SK-N-SH (cell line): ENCODE measurements around the gene TRIM62. TPM values are rescaled to one million over a fixed set of nuclear protein-coding genes. Genes with fewer than 3 reads are reported as not detected.

Experiments
- CTCF ChIA-PET: fragments of 300-600, 350-600 bp; formaldehyde crosslinking; extraction: SDS; loops from one replicate; lab custom pipeline; 2021; lab: Yijun Ruan, JAX
- POLR2A ChIA-PET: fragments of 350-600 bp; sonication (Branson Sonifier 250); formaldehyde crosslinking; extraction: SDS; loops from one replicate; lab custom pipeline; 2020; ENCODE audit warnings: antibody characterized with exemption, inconsistent platforms; lab: Yijun Ruan, JAX
- DNase-seq: peaks from one replicate; pipeline ENCODE4 v3.0.0; 2012
- H2AFZ ChIP-seq: fragments of 200-600 bp; sonication (generic); 2 replicates; pipeline ENCODE4 v1.8.1; 2016; ENCODE audit warnings: antibody characterized with exemption, mild to moderate bottlenecking, low read depth
- H3F3A ChIP-seq: fragments of 200-600 bp; sonication (generic); replicated peaks from 2 replicates; pipeline ENCODE3; 2016; ENCODE audit warnings: antibody characterized with exemption, mild to moderate bottlenecking; ENCODE audit not compliant: insufficient read depth
- H3K27ac ChIP-seq, 2 experiments: fragments of 200-500 bp in 1 of 2; fragments of 200-600 bp in 1 of 2; sonication (Bioruptor generic) in 1 of 2; sonication (generic), shearing (Covaris generic) in 1 of 2; 2 replicates each; pipeline versions ENCODE4 v1.5.1 to v1.6.1; 2014 to 2016; ENCODE audit warnings: low read depth in 2 of 2, inconsistent platforms in 1 of 2, low read length in 1 of 2, mild to moderate bottlenecking in 1 of 2, mixed read lengths in 1 of 2
- H3K27me3 ChIP-seq: fragments of 200-600 bp; sonication (generic), shearing (Covaris generic); 2 replicates; pipeline ENCODE4 v1.6.1; 2016; ENCODE audit warnings: mixed run types; ENCODE audit not compliant: insufficient read depth
- H3K36me3 ChIP-seq, 2 experiments: fragments of 200-500 bp in 1 of 2; fragments of 200-600 bp in 1 of 2; sonication (Bioruptor generic) in 1 of 2; sonication (generic) in 1 of 2; replicated peaks in 1 of 2; 2 replicates each; pipeline versions ENCODE3 to v1.5.1; 2014 to 2016; ENCODE audit warnings: low read length in 1 of 2, mild to moderate bottlenecking in 1 of 2; ENCODE audit not compliant: insufficient read depth in 2 of 2, control insufficient read depth in 1 of 2
- H3K4me1 ChIP-seq, 2 experiments: fragments of 200-500 bp in 1 of 2; fragments of 200-600 bp in 1 of 2; sonication (Bioruptor generic) in 1 of 2; sonication (generic), shearing (Covaris generic) in 1 of 2; 2 replicates each; pipeline versions ENCODE4 v1.5.1 to v1.6.1; 2014 to 2016; ENCODE audit warnings: low read depth in 1 of 2, low read length in 1 of 2, mixed run types in 1 of 2; ENCODE audit not compliant: insufficient read depth in 2 of 2, control insufficient read depth in 1 of 2
- H3K4me2 ChIP-seq: fragments of 200-600 bp; sonication (generic), shearing (Covaris generic); 2 replicates; pipeline ENCODE4 v1.6.1; 2017; ENCODE audit warnings: mixed run types
- H3K4me3 ChIP-seq, 2 experiments: fragments of 200-500 bp in 1 of 2; fragments of 200-600 bp in 1 of 2; sonication (Bioruptor generic) in 1 of 2; sonication (generic), shearing (Covaris generic) in 1 of 2; 2 replicates each; pipeline versions ENCODE4 v1.5.1 to v1.8.1; 2014 to 2016; ENCODE audit warnings: low read depth in 2 of 2, inconsistent platforms in 1 of 2, low read length in 1 of 2, mild to moderate bottlenecking in 1 of 2, mixed read lengths in 1 of 2, moderate library complexity in 1 of 2
- H3K79me2 ChIP-seq: fragments of 200-600 bp; sonication (generic); 2 replicates; pipeline ENCODE4 v1.8.1; 2017; ENCODE audit warnings: mild to moderate bottlenecking; ENCODE audit not compliant: insufficient read depth
- H3K9ac ChIP-seq: fragments of 200-600 bp; sonication (generic); 2 replicates; pipeline ENCODE4 v1.6.1; 2017; ENCODE audit warnings: mixed run types
- H3K9me2 ChIP-seq: fragments of 200-600 bp; sonication (generic); 2 replicates; pipeline ENCODE4 v1.6.1; 2017; ENCODE audit warnings: mixed run types
- H3K9me3 ChIP-seq: fragments of 200-600 bp; sonication (generic); 2 replicates; pipeline ENCODE4 v1.6.1; 2017; ENCODE audit warnings: mixed run types, mild to moderate bottlenecking, moderate library complexity
- H4K20me1 ChIP-seq: fragments of 200-600 bp; sonication (generic); 2 replicates; pipeline ENCODE4 v1.6.1; 2017; ENCODE audit warnings: mild to moderate bottlenecking, mixed run types; ENCODE audit not compliant: insufficient read depth
- CHD2 ChIP-seq: fragments of 150-350 bp; IDR thresholded peaks from 2 replicates; pipeline ENCODE4 v1.6.1; 2018; ENCODE audit warnings: low read length; ENCODE audit not compliant: partially characterized antibody
- CTCF ChIP-seq: fragments of 200-600 bp; sonication (generic); IDR thresholded peaks from 2 replicates; pipeline ENCODE4 v1.6.1; 2017; ENCODE audit warnings: antibody characterized with exemption, mild to moderate bottlenecking, moderate library complexity
- ELF1 ChIP-seq: IDR thresholded peaks from 2 replicates; pipeline ENCODE4 v1.4.0; 2012
- FOXM1 ChIP-seq: IDR thresholded peaks from 2 replicates; pipeline ENCODE4 v1.4.0; 2012; ENCODE audit warnings: low read depth, mild to moderate bottlenecking
- GABPA ChIP-seq: IDR thresholded peaks from 2 replicates; pipeline ENCODE4 v1.4.0; 2012; ENCODE audit warnings: low read depth, mild to moderate bottlenecking
- GATA2 ChIP-seq: sonication (generic); formaldehyde crosslinking; IDR thresholded peaks from 2 replicates; pipeline ENCODE4 v1.5.0; 2020; ENCODE audit warnings: mild to moderate bottlenecking, missing genetic modification reagents
- MAX ChIP-seq: IDR thresholded peaks from 2 replicates; pipeline ENCODE4 v1.4.0; 2012; ENCODE audit warnings: low read depth
- MXI1 ChIP-seq: IDR thresholded peaks from 2 replicates; pipeline ENCODE4 v1.6.1; 2012; ENCODE audit warnings: mild to moderate bottlenecking, low read depth, low read length, improper control_type of control experiment
- NFIC ChIP-seq: IDR thresholded peaks from 2 replicates; pipeline ENCODE4 v1.4.0; 2012; ENCODE audit warnings: borderline replicate concordance
- PBX3 ChIP-seq: IDR thresholded peaks from 2 replicates; pipeline ENCODE4; 2012
- POLR2AphosphoS5 ChIP-seq: IDR thresholded peaks from 2 replicates; pipeline ENCODE4 v1.6.1; 2012; ENCODE audit warnings: low read depth, low read length
- SMC3 ChIP-seq: IDR thresholded peaks from 2 replicates; pipeline ENCODE4 v1.6.1; 2012; ENCODE audit warnings: low read depth, low read length, improper control_type of control experiment
- TAF1 ChIP-seq: IDR thresholded peaks from 2 replicates; pipeline ENCODE4 v1.6.1; 2012; ENCODE audit warnings: low read depth, mild to moderate bottlenecking, low read length, moderate library complexity, borderline replicate concordance
- TCF12 ChIP-seq: IDR thresholded peaks from 2 replicates; pipeline ENCODE4 v1.4.0; 2012
- WGBS: methylation state at CpG from one replicate; pipeline ENCODE4 v1.1.6; 2017; ENCODE audit warnings: low lambda C conversion rate; 5-methylcytosine and 5-hydroxymethylcytosine counted together
- polyA plus RNA-seq, 3 experiments: library from polyadenylated mRNA; depleted of rRNA; stranded (reverse); fragments of >200 nt; gene quantifications; 2 replicates each; pipeline ENCODE4 v1.2.3, GENCODE V29; 2012

The TRIM62 gene
- polyA plus RNA-seq, 1 of the 3 experiments (the other 2 are of a cell fraction): 4.4 TPM

GRCh38 chr1:33123266-33123665 lies 58.6 kb downstream of the TRIM62 start:
- Histone ChIP-seq H3K4me1 (peaks cover 2 to 11% of the 10 kb centered on the region in 2 experiments; a peak in 3 of 4 replicates), H3K27ac (no peak overlapping the region), H3F3A (peaks cover 5% of the 10 kb centered on the region), H3K79me2 (peaks cover 16% of the 10 kb centered on the region), H3K4me2 (no peak overlapping the region), H3K9me3 (no peaks in the 10 kb centered on the region), H2AFZ (no peak overlapping the region), H3K4me3 (no peak overlapping the region), H3K9ac (no peak overlapping the region), H4K20me1 (no peaks in the 10 kb centered on the region), H3K36me3 (no peaks in the 10 kb centered on the region), H3K9me2 (no peaks in the 10 kb centered on the region), H3K27me3 (no peaks in the 10 kb centered on the region)
- WGBS: 68% methylated on average over 3 of the region's 3 CpGs
- no peak for TF ChIP-seq MAX
- no peak for TF ChIP-seq NFIC
- no peak for TF ChIP-seq GATA2 (CRISPR knock-in tag)
- no peak for TF ChIP-seq ELF1
- no peak for TF ChIP-seq TAF1
- TF ChIP-seq GABPA: no peak
- no peak for TF ChIP-seq CTCF
- TF ChIP-seq TCF12: no peak
- TF ChIP-seq SMC3: no peak
- no peak for TF ChIP-seq PBX3
- CTCF ChIA-PET: interaction anchor here (0.9 to 2.7 kb wide), 3 partner anchors 10 to 247 kb away, joined by 3 to 9 read pairs (median 3); no protein-coding TSS in a partner anchor
- POLR2A ChIA-PET: no interaction called here
- DNase-seq: no peak

- Histone ChIP-seq H3F3A (peaks cover 2% of the 10 kb centered on the region), H3K4me2 (no peak overlapping the region), H3K4me1 (peaks cover 0 to 8% of the 10 kb centered on the region in 2 experiments; a peak in 1 of 4 replicates), H3K36me3 (no peaks in the 10 kb centered on the region), H3K9me2 (no peaks in the 10 kb centered on the region), H3K4me3 (no peak overlapping the region), H3K79me2 (peaks cover 14% of the 10 kb centered on the region), H3K27ac (no peak overlapping the region), H3K9me3 (no peaks in the 10 kb centered on the region), H4K20me1 (no peaks in the 10 kb centered on the region), H2AFZ (no peak overlapping the region), H3K27me3 (no peaks in the 10 kb centered on the region), H3K9ac (no peak overlapping the region)
- DNase-seq: no peak
- no peak for TF ChIP-seq POLR2AphosphoS5
- no peak for TF ChIP-seq TAF1
- no peak for TF ChIP-seq NFIC
- no peak for TF ChIP-seq MXI1
- TF ChIP-seq GABPA: no peak
- TF ChIP-seq CHD2: no peak
- no peak for TF ChIP-seq FOXM1
- POLR2A ChIA-PET: no interaction called here
- WGBS: 89% methylated on average over 7 of the region's 7 CpGs
- CTCF ChIA-PET: interaction anchor here (1.1 to 2.7 kb wide), 4 partner anchors 9 to 246 kb away, joined by 3 to 9 read pairs (median 4); no protein-coding TSS in a partner anchor
Measured at GRCh38 chr1:33122483-33123178, 59.2 kb downstream of the TRIM62 start.
